ENCODE results near the gene UCHL3.
A peak's percentile ranks its signal among the peaks of the same experiment; 100 is the strongest.

The UCHL3 gene

DNA sequence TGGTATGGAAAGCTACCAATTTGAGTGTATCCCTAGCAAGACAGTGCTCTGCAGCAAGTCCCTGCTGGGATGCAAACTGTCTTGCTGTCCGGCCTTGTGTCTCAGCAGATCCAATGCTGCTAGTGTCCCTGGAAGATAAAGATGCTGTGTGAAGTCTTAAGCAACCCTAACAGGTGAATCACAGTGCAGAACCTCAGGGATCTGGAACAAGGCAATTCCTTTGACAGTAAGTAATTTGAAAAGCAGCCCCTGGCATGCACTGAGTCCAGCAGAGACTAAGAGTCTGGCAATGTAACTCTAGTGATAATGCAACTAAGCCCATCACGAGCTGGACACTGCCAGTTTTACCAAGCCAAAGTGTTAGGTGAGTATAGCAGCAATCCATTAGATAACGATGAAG, 1.7 kb upstream of the UCHL3 start:
- DNase-seq (ENCODE audit: low spot score), result no peak

DNA sequence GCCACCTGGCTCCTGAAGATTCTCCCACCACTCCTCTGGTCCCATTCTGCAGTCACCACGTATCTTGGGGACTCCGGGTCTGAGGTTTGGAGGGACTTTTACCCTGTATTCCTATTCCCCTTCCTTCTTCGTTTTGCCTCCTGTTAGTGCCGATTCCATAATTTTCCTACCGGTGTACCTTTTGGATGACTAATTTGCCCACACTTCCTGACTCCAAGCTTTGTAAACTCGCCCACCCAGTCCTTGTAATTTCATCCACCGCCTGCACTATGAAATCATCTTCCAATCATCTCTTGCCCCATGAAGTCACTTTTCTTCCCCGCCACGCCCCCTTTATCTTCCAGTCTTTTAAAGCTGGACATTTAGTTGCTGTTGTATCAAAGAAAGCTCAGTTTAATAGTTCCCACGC, 572 bp downstream of the UCHL3 start:
- DNase-seq (ENCODE audit: low spot score), result no peak

DNA sequence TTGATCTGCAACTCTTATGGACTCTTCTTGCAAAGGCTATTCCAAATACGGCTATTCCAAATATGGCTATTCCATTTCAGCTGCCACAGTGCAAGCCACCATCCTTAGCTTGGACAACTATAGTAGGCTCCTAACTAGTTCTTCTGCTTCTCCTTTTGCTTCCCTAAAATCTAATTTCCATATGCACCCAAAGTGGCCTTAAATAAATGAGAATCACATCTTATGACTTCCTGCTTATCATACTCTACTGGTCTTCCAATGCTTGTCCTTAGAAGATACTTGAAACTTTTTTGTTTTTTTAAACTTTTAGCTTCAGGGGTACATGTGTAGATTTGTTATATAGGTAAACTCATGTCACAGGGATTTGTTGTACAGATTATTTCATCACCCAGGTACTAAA, 4.9 kb downstream of the UCHL3 start:
- DNase-seq (ENCODE audit: low spot score), result no peak

DNA sequence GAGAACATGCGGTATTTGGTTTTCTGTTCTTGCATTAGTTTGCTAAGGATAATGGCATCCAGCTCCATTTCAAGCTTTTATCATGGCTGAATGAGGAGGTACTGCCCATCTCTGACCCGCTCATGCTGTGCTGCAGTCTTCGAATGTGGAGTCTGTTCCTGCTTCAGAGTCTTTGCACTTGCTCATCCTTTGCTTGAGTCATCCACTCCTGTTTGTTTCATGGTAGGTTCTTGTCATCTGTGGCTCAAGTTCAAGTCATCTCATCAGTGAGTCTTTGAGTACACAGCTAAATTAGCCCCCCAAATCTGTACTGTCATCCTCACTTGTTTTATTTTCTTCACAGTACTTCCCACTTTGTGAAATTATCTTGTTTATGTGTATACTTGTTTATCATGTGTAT, 5.4 kb downstream of the UCHL3 start:
- no peak for DNase-seq (ENCODE audit: low spot score)

DNA sequence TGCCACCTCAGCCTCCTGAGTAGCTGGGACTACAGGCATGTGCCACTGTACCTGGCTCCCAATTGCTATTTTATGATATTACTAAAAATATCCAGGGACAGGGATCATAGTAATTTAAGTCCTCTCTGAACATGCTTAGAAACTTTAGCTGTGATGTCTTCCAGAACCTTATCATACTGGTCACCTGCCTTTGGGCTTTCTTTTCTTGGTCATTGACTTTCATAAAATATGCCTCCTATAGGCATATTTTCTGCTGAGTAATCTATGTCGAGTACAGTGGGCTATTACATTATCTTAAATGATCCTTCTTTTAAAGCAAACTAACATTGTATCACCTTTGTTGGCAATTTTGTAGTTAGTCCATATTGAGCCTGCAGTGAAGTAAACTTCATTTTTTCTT, 6.2 kb downstream of the UCHL3 start:
- no peak for DNase-seq (ENCODE audit: low spot score)

DNA sequence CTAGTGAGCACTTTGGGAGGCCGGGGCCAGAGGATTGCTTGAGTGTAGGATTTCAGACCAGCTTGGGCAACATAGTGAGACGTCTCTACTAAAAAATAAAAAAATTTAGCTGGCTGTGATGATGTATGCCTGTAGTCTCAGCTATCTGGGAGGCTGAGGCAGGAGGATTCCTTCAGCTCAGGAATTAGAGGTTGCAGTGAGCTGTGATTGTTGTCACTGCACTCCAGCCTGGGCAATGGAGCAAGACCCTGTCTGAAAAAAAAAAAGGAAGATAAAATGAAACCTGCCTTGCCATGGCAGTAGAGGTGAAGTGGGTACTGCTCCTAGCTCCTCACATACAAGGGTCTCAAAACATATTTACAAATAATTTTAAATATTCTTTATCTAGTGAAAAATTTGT, 7.4 kb downstream of the UCHL3 start:
- no peak for DNase-seq (ENCODE audit: low spot score)

DNA sequence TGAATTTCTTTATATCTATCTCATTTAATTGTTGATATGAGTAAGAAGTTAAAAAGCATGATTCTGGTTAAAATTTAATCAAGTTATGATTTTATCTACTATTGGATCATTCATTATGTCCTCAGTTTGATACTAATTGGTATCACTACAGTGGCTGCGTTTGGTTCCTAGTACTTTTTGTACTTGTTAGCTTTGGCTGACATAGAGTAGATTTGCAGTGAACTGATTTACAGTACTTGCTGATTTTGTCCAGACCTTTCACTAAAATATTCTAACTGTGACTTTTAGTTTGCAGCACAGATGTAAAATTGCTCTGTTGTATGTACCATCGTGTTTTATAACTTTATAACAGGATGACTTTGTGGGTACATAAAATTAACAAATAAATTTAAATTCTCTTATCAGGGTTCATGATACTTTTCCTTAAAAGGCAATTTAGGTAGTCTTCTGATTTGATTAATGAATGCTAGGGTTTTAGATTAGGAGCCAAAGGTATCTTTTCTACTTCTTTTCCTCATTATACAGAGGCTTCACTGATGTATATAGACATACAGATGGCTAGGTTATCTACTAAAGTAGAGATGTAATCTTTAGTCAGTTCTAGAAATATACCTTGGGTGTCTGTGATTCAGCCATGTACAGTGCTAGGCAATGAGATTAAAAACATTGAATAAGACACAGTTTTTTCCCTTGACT, 8.7 kb downstream of the UCHL3 start:
- DNase-seq (ENCODE audit: low spot score), result no peak

DNA sequence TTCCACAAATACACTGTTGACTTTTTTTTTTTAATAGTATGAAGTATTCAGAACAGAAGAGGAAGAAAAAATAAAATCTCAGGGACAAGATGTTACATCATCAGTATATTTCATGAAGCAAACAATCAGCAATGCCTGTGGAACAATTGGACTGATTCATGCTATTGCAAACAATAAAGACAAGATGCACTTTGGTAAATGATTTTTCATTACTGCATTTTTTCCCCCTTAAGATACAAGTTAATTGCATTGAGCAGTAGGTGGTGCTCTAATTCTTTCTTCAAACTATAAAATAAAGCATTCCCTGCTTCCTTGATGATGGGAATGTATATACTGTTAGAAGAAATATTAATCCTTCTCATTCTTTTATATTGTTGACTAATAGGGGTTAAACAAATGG, 17.1 kb downstream of the UCHL3 start:
- peak; percentile 7 for DNase-seq (ENCODE audit: low spot score)

DNA sequence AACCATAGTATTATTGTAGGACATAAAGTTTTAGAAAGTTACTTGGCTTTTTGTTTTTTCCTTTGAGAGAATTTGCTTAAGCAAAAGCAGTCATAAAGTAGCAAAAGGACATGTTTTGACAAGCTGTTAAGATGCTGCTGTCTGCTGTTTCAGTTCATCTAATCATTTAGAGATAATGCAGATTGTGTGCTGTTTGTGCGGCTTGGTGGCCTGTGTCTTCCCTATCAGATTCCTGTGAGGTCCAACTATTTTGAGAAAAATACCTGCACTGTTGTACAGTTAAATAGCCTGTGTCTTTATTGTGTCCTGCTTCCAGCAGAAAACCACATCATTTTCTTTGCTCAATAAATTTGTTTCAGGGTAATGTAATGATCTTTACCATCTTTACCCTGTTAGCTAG, 20.0 kb downstream of the UCHL3 start:
- no peak for DNase-seq (ENCODE audit: low spot score)

DNA sequence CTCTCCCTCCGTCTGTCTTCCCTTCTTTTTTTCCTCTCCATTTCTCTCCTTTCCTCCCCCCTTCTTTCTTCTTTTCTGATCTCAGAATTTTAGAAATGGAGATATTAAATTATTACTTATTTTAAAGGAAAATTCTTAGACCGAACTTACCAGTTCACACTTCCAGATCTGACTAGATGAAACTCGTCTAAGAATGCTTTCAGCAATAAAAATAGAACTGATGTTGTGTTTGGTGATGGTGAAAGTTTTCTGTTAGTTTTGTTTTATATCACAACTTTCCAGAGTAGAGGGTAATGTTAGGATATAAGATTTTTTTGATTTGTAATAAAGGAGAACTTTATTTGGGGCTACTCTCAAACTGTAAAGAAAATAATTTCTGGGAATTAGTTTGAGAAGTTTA, 29.9 kb downstream of the UCHL3 start:
- DNase-seq (ENCODE audit: low spot score), result no peak

DNA sequence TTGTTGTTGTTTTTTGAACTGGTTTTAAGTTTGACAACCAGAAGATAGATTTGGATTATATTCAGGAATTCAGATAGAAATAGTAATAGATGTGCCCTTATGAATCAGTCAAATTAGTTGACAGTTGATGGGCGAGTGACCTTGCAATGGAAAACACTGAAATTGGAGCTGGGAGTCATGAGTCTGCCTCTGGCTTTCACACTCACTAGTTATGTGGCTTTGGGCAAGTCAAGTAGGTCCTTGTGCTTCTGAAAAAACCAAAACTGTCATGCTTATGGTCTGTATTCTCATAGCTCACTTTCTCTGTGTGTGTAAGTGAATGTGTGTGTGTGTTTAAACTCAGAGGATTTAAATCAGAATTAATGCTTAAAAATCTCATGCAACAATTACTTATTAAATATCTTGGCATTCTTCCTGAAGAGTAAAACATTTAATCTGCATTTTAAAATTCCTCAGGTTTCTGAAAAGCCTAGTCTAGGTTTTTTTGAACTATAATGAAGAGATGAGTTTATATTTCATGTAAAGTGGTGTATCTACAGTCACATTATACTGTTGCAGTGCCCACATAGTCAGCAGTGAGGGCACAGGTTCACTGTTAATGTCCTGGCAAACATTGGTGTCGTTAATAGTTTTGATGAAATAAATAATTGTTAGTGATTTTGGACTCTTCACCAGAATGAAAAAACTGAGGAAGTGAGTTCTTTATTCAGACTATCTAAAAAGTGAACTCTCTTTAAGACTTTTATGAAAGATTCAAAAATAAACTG, 32.5 kb downstream of the UCHL3 start:
- no peak for DNase-seq (ENCODE audit: low spot score)

DNA sequence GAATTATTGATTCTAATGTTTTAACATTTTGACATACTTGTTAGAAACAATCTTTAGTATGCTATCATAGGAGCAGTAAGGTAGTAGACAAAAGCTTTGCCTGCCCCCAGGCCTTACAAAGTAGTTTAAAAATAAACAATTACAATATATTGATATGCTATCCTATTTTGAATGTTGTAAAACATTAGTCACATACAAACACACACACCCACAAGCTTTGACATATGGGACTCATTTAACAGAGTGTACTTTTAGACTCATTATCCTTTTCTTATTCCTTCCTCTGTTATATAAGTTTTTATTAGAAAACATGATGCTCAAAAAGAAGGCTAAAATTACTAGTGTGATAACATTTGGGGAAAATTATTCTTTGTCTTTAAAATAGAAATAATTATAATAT, 33.5 kb downstream of the UCHL3 start:
- no peak for DNase-seq (ENCODE audit: low spot score)

DNA sequence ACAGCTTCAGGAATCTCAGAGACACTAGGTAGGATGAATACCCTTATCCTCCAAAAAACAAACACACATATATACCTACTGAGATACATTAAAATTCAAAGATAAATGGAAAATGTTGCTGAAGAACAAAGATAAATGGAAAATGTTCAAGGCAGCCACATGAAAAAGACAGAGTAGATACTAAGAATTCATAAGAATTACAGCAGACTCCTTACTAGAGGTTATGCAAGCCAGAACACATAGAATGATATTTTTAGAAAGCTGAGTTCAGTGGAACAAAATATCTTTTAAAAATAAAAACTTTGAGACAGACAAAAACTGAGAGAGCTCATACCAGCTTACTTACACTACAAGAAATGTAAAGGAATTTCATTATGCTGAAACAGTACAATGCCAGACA, 35.6 kb downstream of the UCHL3 start:
- DNase-seq (ENCODE audit: low spot score), result no peak

DNA sequence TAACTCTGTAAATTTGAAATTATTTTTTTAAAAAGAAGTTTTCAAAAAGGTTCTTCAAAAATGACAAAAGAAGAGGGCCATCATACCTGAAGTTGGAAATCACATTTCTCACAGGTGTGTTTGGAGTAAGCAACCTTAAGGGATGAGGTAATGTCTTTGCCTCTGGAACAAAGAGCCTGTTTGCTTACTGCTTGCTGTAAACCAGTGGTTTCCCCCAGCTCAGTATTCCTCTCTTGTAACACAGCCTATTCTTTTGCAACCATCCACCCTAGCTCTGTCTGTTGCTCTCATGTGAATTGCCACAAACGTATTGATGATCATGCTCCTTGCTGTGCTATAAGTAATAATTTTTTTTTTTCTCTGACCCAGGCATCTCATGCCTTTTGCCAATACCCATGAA, 38.1 kb downstream of the UCHL3 start:
- no peak for DNase-seq (ENCODE audit: low spot score)

DNA sequence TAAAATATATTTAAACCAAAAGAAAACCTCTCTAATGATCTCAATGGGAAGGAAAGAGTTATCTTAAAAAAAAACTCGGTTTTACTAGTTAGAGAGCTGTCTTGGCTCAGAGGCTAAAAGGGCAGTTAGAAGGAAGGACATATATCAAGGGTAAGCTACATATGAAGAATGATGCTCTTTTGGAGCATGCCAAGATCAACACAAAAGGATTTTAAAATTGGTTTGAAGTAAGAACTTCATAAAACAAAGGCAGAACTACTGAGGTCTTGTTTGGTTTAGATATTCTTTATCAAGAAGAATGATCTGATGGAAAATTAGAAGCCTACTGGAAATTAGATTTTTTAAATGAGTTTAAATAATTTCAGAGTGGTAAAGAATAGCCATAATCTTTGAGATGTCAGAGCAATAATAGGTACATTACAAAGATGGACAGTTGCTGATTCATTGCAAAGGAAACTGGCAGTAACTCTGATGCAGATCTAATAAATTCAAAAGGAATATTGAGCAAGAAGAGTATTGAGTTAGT, 47.1 kb downstream of the UCHL3 start:
- no peak for DNase-seq (ENCODE audit: low spot score)

DNA sequence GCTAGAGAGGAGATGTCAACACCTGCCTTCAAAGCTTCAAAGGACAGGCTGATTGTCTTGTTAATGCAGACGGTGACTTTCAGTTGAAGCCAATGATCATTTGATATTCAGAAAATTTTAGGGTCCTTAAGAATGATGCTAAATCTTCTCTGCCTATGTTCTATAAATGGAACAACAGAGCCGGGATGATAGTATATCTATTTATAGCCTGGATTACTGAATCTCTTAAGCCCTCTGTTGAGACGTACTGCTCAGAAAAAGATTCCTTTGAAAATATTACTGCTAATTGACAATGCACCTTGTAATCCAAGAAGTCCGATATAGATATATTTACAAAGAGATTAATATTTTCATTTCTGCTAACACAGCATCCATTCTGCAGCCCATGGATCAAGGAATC, 50.8 kb downstream of the UCHL3 start:
- no peak for DNase-seq (ENCODE audit: low spot score)

DNA sequence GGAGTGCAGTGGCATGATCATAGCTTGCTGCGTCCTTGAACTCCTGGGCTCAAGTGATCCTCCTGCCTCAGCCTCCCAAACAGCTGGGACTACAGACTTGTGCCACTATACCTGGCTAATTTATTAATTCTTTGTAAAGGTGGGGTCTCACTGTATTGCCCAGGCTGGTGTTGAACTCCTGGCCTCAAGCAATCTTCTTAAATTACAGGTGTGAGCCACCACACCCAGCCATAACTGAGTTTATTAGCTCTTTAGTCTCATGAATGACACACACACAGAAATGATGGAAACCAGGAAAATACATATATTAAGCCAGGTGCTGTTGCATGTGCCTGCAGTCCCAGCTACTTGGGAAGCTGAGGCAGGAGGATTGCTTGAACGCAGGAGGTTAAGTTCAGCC, 53.4 kb downstream of the UCHL3 start:
- DNase-seq (ENCODE audit: low spot score), result no peak

DNA sequence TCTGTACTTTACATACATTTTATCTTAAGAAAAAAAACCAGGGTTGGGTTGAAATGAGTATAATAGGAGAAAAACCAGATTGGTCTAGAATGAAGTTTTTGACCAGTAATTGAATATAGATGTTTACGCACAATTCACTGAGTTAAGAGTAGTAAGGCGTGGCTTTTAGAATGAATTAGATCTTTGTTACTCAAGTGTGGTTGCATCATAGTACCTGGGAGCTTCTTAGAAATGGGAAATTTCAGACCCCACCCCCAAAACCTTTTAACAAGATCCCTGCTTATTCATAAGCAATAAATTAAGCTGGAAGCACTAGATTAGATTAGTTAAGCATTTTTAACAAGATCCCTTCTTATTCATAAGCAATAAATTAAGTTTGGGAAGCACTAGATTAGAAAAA, 57.9 kb downstream of the UCHL3 start:
- no peak for DNase-seq (ENCODE audit: low spot score)

DNA sequence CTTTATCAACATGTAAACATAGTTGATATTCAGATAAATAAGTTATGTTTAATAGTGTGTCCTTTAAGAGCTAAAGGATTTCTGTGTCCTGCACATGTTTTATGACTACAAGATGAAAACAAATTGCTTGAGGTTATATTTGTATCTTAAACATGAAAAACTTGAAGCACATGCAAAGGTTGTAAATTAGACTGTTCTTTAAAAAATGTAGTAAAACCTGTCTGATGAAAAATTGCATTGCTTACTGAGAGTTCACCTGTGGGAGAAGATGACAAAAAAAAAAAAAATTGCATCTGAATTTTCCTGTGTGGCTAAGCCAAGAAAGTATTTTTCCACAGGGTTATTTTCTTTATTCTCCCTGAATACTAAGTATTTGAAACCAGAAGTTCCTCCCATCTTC, 60.9 kb downstream of the UCHL3 start:
- DNase-seq (ENCODE audit: low spot score), result no peak

DNA sequence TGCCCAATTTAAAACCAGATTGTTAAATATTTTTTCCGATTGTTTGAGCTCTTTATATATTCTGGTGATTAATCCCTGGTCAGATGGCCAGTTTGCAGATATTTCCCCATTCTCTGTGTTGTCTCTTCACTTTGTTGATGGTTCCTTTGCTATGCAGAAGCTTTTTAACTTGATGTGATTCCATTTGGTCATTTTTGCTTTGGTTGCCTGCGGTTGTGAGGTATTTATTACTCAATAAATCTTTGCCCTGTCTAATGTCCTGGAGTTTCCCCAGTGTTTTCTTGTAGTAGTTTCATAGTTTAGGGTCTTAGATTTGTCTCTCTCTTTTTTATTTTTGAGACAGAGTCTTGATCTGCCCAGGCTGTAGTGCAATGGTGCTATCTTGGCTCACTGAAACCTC, 62.8 kb downstream of the UCHL3 start:
- DNase-seq (ENCODE audit: low spot score), result no peak

DNA sequence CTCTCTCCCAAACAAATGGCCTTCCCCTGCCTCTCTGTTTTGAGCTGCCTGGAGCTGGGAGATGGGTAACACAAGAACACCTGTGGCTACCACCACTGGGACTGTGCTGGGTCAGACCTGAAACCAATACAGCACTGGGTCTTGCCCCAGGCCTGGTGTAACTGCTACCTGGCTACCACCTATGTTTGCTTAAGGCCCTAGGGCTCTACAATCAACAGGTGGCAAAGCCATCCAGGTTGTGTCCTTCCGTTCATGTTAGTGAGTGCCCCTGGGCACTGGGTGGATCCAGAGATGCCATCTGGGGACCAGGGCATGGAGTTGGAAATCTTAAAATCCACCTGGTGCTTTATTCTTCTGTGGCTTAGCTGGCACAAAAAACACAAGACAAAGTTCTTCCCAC, 67.6 kb downstream of the UCHL3 start:
- no peak for DNase-seq (ENCODE audit: low spot score)

DNA sequence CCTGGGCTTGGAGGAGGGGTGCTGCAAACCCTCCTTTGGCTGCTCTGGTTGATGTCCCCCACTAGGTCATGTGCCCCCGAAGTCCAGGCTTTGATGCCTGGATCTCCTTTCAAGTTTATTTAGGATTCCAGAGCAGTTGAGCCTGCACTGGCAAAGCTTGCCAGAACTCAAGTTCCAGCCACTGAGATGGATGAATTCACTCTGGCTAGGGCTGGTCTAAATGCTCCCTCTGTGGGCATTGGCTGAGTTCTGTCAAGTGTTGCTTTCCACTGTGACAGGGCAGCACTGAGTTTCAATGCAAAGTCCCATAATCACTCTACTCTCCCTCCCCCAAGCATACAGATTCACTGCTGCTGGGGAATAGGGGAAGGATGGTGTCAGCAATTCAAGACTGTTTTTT, 68.7 kb downstream of the UCHL3 start:
- no peak for DNase-seq (ENCODE audit: low spot score)

DNA sequence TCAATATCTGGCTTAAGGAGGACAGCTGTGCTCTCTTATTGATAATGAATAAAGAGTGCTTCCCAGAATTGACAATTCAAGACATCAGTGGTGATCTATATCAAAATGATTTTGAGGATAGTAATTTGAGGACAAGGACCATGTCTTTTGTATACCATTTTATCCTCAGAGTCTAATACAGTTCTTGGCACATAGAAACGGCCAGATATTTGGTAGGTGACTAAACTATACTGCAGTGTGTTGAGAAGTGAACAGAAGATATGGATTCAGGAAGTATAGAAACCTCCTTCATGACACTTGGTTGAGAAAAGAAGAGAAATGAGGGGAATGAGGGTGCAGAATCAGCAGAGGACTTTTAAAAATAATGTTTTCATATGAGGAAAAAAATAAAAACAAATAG, 70.4 kb downstream of the UCHL3 start:
- no peak for DNase-seq (ENCODE audit: low spot score)

DNA sequence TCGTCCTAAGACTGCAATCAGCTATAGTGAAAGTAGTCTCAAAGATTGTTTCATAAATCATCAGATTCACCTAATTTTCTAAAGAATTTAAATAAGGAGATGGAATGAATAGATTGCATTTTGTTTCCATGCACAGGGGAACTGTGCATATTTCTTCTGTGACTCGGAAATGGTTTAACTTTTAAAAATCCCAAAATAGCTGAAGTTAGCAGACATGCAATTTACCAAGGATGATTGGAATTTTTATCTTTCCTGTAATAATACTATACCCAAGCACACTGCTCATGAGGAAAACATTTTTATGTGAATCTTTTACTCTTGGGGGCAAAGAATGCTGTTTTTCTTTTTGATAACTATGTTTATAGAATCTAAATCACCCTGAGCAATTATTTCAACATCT, 71.6 kb downstream of the UCHL3 start:
- no peak for DNase-seq (ENCODE audit: low spot score)
